ENCODE measurements around the gene SPOCD1.

DNA sequence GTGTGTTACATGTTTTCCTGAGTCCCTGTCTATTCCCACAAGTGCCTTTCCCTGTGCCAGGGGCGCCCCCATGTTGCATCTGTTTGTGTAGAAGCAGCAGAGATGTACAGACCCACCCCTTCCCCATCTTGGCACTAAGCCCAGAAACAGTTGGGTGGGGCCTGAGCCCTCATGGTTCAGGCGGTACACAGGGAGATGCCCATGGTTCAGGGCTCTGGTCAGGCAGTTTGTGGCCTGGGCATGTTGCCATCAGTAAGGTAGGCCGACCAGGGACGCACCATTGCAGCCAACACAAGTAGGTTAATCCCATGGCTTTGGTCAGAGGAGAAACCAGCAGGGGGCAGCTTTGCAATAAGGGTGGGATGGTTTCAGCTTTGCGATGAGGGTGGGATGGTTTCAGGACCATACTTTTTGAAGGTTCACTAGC lies 50.8 kb downstream of the SPOCD1 start:
- TF ChIP-seq, protein P1, sequence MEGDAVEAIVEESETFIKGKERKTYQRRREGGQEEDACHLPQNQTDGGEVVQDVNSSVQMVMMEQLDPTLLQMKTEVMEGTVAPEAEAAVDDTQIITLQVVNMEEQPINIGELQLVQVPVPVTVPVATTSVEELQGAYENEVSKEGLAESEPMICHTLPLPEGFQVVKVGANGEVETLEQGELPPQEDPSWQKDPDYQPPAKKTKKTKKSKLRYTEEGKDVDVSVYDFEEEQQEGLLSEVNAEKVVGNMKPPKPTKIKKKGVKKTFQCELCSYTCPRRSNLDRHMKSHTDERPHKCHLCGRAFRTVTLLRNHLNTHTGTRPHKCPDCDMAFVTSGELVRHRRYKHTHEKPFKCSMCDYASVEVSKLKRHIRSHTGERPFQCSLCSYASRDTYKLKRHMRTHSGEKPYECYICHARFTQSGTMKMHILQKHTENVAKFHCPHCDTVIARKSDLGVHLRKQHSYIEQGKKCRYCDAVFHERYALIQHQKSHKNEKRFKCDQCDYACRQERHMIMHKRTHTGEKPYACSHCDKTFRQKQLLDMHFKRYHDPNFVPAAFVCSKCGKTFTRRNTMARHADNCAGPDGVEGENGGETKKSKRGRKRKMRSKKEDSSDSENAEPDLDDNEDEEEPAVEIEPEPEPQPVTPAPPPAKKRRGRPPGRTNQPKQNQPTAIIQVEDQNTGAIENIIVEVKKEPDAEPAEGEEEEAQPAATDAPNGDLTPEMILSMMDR (IDR thresholded peaks at IDR 0.05): peak in 3 of 5 experiments; percentile 13 to 21 (median 14)
- TF ChIP-seq POLR2A (IDR thresholded peaks at IDR 0.05) (no peak), EP300 (IDR thresholded peaks at IDR 0.05) (no peak)

All from tibial nerve (tissue), 4 donors.